Dendritic cell treated with granulocyte-macrophage colony-stimulating factor and Interleukin-4, amounts not matched to agents 40 ng/mL and 50 ng/mL, for 4 days (primary cell): ENCODE measurements around the gene SLMAP.

Experiments used
- H3K27ac Mint-ChIP-seq: one replicate; pipeline ENCODE4 v1.8.0; 2022; ENCODE audit warnings: mild to moderate bottlenecking, mixed read lengths
- H3K27me3 Mint-ChIP-seq: one replicate; pipeline ENCODE4 v1.8.0; 2022; ENCODE audit warnings: mild to moderate bottlenecking, mixed read lengths
- H3K36me3 Mint-ChIP-seq: one replicate; pipeline ENCODE4 v1.8.0; 2022; ENCODE audit warnings: low read depth, mixed read lengths
- H3K4me1 Mint-ChIP-seq: one replicate; pipeline ENCODE4 v1.8.0; 2022; ENCODE audit warnings: low read depth, mixed read lengths
- H3K4me3 Mint-ChIP-seq: one replicate; pipeline ENCODE4 v1.8.0; 2022; ENCODE audit warnings: mild to moderate bottlenecking, moderate library complexity, mixed read lengths
- H3K9me3 Mint-ChIP-seq: one replicate; pipeline ENCODE4 v1.8.0; 2022; ENCODE audit warnings: mixed read lengths
- intact Hi-C: fragments of 100-400 bp; cut with micrococcal nuclease; formaldehyde crosslinking; loops from one replicate; pipeline ENCODE4 v1.15.0; 2022

Gene SLMAP

DNA sequence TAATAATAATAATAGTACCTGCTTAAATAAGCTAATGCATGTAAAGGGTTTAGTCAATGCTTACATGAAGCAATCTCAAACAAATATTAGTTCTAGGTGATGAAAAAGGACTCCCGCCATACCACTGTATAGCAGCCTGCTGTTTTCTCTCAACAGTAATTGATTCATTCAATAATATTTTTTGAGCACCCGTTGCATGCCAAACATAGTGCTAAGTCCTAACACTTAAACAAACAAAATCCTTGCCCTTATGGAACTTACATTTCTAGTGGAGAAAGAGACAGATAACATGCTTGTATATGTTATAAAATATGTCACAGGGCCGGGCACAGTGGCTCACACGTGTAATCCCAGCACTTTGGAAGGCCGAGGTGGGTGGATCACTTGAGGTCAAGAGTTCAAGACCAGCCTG is 190.9 kb downstream of the SLMAP start:
- no peak overlapping the region for H3K27ac Mint-ChIP-seq
- no peak overlapping the region for H3K4me3 Mint-ChIP-seq
- peaks cover 18% of the 10 kb centered on the region for H3K4me1 Mint-ChIP-seq
- no peaks in the 10 kb centered on the region for H3K27me3 Mint-ChIP-seq
- no peaks in the 10 kb centered on the region for H3K9me3 Mint-ChIP-seq
- H3K36me3 Mint-ChIP-seq, result no peaks in the 10 kb centered on the region
- intact Hi-C loops, result no loop called here

DNA sequence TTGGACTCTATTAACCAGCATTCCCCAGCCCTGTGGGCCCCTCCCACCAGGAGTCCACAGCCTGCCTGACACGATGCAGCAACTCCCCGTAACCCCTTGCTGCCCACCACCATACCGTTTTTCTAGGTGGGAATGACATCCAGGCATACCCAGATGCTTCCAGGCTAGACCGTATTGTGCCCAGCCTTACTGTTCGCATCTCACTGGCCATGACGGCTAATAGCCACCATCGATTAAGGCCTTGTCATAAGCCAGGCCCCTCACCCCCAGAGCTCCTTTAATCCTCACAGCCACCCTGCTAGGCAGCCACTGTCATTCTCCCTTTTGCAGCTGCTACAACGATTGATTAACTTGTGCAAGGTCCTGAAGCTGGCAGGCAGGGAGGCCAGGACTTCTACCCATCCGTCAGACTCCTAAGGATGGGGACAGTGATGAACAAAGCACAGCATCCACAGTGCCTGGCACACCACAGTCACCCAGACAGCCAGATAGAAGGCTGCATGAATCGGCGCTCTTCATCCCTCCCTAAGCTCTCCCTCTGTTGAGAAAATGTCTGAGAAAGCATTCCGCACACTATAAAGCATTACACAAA is 192.1 kb downstream of the SLMAP start:
- Mint-ChIP-seq H3K36me3 (no peaks in the 10 kb centered on the region), H3K4me3 (no peak overlapping the region), H3K4me1 (peaks cover 26% of the 10 kb centered on the region), H3K9me3 (no peaks in the 10 kb centered on the region), H3K27ac (no peak overlapping the region), H3K27me3 (no peaks in the 10 kb centered on the region)
- intact Hi-C loops, result no loop called here

- H3K9me3 Mint-ChIP-seq, result no peaks in the 10 kb centered on the region
- intact Hi-C loops, result no loop called here
- peaks cover 32% of the 10 kb centered on the region for H3K4me1 Mint-ChIP-seq
- no peaks in the 10 kb centered on the region for H3K27me3 Mint-ChIP-seq
- no peak overlapping the region for H3K4me3 Mint-ChIP-seq
- no peaks in the 10 kb centered on the region for H3K36me3 Mint-ChIP-seq
- no peak overlapping the region for H3K27ac Mint-ChIP-seq
Observed at GRCh38 chr3:57948781-57949242, 192.7 kb downstream of the SLMAP start.

DNA sequence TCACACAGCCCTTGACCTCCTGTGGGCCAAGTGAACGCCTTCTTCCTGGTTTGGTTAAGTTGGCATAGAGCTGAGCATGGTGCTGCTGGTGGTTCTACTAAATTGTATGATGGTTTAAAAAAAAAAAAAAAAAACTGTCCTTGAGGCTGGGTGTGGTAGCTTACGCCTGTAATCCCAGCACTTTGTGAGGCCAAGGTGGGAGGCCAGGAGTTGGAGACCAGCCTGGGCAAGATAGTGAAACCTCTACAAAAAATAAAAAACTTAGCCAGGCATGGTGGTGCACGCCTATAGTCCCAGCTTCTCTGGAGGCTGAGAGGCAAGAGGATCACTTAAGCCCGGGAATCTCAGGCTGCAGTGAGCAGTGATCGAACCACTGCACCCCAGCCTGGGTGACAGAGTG is 193.2 kb downstream of the SLMAP start:
- Mint-ChIP-seq H3K4me3 (no peak overlapping the region), H3K27me3 (no peaks in the 10 kb centered on the region), H3K36me3 (no peaks in the 10 kb centered on the region), H3K9me3 (no peaks in the 10 kb centered on the region), H3K4me1 (peaks cover 37% of the 10 kb centered on the region), H3K27ac (no peak overlapping the region)
- intact Hi-C loops, result no loop called here

DNA sequence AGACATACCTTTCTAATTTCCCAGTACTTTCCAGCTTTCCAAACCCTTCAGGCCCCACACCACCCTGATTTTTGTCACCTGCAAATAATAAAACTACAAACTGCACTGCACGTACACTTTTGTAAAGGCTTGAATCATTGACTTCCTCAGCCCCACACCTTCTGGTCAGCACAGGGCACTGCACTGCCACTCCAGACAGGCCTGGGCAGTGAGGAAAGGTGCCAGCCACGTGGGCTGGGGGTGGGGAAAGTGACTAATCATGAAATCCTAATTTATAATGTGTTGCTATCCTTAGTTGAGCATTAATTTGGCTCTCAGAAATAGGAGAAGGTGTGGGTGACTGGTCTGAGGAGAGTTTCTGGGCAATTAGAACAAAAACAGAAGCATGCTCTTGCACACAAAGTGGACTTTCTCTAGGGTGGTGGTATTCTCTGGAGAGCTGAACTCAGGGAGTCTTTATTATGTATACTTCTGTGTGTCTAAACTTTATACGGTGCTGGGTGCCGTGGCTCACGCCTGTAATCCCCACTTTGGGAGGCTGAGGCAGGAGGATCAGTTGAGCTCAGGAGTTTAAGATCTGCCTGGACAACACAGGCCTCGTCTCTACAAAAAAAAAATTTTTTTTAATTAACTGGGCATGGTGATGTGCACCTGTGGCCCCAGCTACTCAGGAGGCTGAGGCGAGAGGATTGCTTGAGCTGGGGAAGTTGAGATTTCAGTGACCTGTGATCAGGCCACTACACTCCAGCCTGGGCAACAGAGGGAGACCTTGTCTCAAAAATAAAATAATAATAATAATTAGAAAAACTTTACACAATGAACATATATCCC is 193.9 kb downstream of the SLMAP start:
- peaks cover 37% of the 10 kb centered on the region for H3K4me1 Mint-ChIP-seq
- no peaks in the 10 kb centered on the region for H3K27me3 Mint-ChIP-seq
- H3K9me3 Mint-ChIP-seq, result no peaks in the 10 kb centered on the region
- no peak overlapping the region for H3K27ac Mint-ChIP-seq
- intact Hi-C loops, result no loop called here
- no peak overlapping the region for H3K4me3 Mint-ChIP-seq
- H3K36me3 Mint-ChIP-seq, result no peaks in the 10 kb centered on the region

DNA sequence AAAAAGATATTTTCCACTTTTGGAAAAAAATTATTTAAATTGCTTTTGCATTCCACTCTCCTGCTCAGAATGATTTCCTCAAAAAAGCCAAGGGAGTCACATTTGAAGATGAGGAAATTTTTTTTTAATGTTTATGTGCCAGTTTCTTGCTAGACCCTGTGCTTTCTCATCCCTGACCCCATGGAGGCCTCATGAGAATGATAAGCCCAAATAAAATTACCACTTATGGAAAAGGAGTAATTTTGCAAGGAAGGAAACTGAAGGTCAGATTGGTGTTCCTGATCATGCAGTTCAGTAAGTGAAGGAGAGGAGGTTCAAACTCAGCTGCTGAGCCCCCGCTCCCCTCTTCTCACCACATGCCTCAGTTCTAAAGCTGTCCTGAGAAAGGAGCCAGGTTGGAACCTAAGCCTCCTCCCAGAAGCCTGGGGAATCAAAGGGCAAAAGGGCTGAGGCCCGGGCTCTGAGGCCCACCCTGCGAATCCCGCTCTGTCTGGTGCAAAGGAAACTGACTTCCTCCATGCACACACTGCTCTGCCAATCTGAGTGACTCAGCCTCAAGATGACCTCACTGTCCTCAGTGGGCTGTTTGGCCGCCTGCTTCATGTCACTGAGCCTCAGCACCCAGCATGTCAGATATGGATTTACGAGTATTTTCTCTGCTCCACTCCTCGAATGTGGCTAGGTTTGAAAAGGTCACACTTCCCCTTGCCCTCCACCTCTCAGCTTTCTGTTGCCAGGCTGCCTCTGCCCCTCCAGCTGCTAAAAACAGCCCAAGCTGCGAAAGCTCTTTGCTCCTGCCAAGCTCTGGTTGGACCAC is 195.2 kb downstream of the SLMAP start:
- Mint-ChIP-seq H3K27ac (peak overlapping the region; percentile 75), H3K27me3 (no peaks in the 10 kb centered on the region), H3K9me3 (no peaks in the 10 kb centered on the region), H3K36me3 (no peaks in the 10 kb centered on the region), H3K4me3 (no peak overlapping the region), H3K4me1 (peaks cover 44% of the 10 kb centered on the region)
- intact Hi-C loops, result no loop called here

DNA sequence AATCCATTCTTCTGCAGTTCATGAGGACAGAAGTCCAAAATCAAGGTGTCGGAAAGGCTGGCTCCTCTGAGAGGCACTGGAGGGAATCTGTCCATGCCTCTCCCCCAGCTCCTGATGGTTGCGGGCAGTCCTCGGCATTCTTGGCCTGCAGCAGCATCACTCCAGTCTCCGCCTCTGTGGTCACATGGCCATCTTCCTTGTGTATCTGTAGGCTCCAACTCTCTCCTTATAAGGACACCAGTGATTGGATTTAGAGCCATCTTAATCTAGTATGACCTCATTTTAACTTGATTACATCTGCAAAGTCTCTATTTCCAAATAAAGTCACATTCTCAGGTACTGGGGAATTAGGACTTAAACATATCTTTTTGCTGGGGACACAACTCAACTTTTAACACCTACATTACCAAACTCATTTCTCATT is 196.1 kb downstream of the SLMAP start:
- no peaks in the 10 kb centered on the region for H3K27me3 Mint-ChIP-seq
- no peaks in the 10 kb centered on the region for H3K9me3 Mint-ChIP-seq
- intact Hi-C loops, result no loop called here
- H3K4me3 Mint-ChIP-seq, result no peak overlapping the region
- no peak overlapping the region for H3K27ac Mint-ChIP-seq
- peaks cover 54% of the 10 kb centered on the region for H3K4me1 Mint-ChIP-seq
- no peaks in the 10 kb centered on the region for H3K36me3 Mint-ChIP-seq

DNA sequence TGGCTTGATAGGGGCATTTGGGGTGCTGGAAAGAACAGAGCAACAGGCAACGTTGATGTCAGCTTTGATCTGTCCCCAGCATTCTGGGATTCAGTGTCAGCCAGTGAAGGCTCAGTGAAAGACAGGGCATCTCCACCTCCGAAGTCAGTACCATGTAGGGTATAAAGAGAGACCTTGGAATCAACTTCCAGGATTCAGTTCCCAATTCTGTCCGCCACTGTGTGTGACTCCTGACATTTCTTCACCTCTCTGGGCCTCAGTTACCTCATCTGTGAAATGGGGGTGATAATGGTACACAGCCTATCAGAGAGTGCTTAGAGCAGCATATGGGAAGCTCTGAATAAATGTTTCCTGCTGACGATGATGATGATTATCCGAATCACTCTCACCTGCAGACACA is 196.5 kb downstream of the SLMAP start:
- no peak overlapping the region for H3K4me3 Mint-ChIP-seq
- no peaks in the 10 kb centered on the region for H3K36me3 Mint-ChIP-seq
- H3K27ac Mint-ChIP-seq, result no peak overlapping the region
- H3K9me3 Mint-ChIP-seq, result no peaks in the 10 kb centered on the region
- no peaks in the 10 kb centered on the region for H3K27me3 Mint-ChIP-seq
- intact Hi-C loops, result no loop called here
- H3K4me1 Mint-ChIP-seq, result peaks cover 55% of the 10 kb centered on the region

DNA sequence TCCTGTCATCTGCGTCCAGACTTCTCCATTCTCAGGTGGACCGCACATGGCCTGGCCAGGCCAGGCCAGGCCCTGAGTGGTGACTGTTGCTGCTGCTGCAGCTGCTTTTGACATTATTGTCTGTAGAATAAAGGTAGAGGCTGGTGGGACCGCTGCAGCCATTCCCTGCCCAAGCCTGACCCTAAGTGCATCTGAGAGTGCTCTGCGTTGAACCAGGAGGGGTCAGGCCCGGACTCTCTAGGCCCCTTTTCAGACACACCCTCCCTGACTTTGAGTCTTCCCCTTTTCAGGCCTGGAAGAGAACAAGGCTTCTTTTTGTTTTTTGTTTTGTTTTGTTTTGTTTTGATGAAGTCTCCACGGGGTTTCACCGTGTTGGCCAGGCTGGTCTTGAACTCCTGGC is 197.5 kb downstream of the SLMAP start:
- Mint-ChIP-seq H3K9me3 (no peaks in the 10 kb centered on the region), H3K27ac (peak overlapping the region; percentile 65), H3K4me3 (no peak overlapping the region), H3K27me3 (no peaks in the 10 kb centered on the region), H3K36me3 (no peaks in the 10 kb centered on the region), H3K4me1 (peaks cover 60% of the 10 kb centered on the region)
- intact Hi-C loops, result no loop called here

DNA sequence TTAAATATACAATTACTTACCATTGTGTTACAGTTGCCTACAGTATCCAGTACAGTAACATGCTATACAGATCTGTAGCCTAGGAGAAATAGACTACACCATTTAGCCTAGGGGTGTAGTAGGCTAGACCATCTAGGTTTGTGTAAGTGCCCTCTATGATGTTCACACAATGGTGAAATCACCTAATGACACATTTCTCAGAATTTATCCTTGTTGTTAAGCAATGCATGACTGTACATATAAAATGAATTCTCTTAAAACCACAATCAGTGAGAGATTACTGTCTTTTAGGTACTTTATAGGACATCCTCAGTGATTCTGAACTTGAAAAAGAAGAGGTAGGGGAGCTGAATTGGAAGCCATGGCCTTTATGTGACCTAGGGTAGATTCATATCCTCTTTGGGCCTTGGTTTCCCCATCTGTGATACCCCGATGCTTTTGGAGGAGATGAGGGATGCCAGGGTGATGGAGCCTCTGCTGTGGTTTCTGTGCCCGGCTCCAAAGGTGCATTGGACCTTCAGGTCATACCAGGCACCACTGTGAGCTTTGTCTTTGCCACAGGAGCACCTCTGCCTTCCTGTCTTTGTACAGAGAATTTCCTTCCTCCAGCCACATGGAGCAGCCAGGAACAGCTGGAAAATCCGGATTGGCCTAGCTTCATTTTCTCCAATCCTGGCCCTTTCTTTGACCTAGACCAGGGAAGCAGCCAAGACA is 200.2 kb downstream of the SLMAP start:
- H3K36me3 Mint-ChIP-seq, result no peaks in the 10 kb centered on the region
- peaks cover 76% of the 10 kb centered on the region for H3K4me1 Mint-ChIP-seq
- intact Hi-C loops, result no loop called here

GRCh38 chr3:57956833-57957174 is 200.7 kb downstream of the SLMAP start:
- H3K9me3 Mint-ChIP-seq, result no peaks in the 10 kb centered on the region
- peaks cover 76% of the 10 kb centered on the region for H3K4me1 Mint-ChIP-seq
- intact Hi-C loops, result no loop called here
- peak overlapping the region; percentile 17 for H3K27ac Mint-ChIP-seq
- no peaks in the 10 kb centered on the region for H3K36me3 Mint-ChIP-seq
- no peaks in the 10 kb centered on the region for H3K27me3 Mint-ChIP-seq
- no peak overlapping the region for H3K4me3 Mint-ChIP-seq

More for the DNA sequence above, 200.2 kb downstream of the SLMAP start:
- H3K27ac Mint-ChIP-seq, result peak overlapping the region; percentile 17
- H3K9me3 Mint-ChIP-seq, result no peaks in the 10 kb centered on the region
- no peak overlapping the region for H3K4me3 Mint-ChIP-seq
- no peaks in the 10 kb centered on the region for H3K27me3 Mint-ChIP-seq

DNA sequence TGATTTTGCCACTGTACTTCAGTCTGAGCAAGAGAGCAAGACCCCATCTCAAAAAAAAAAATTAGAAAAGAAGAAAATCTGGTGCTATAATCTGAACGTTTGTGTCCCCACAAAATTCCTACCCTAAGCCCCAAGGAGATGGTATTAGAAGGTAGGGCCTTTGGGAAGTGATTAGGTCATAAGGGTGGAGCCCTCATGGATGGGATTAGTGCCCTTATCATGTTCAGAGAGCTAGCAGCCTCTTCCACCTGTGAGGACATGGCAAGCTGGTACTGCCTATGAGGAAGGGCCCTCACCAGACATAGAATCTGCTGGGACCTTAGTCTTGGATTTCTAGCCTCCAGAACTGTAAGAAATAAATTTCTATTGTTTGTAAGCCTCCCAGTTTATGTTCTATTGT is 201.7 kb downstream of the SLMAP start:
- Mint-ChIP-seq H3K9me3 (no peaks in the 10 kb centered on the region), H3K4me3 (no peak overlapping the region), H3K36me3 (no peaks in the 10 kb centered on the region), H3K27ac (no peak overlapping the region), H3K4me1 (peaks cover 73% of the 10 kb centered on the region), H3K27me3 (no peaks in the 10 kb centered on the region)
- intact Hi-C loops, result no loop called here

- intact Hi-C loops, result no loop called here
- Mint-ChIP-seq H3K9me3 (no peaks in the 10 kb centered on the region), H3K4me1 (peaks cover 65% of the 10 kb centered on the region), H3K27me3 (no peaks in the 10 kb centered on the region), H3K27ac (peak overlapping the region; percentile 77), H3K36me3 (no peaks in the 10 kb centered on the region), H3K4me3 (peak overlapping the region; percentile 47)
Observed at GRCh38 chr3:57958642-57959422, 202.7 kb downstream of the SLMAP start.
